ENCODE data around the gene HEY2.

The HEY2 gene

GRCh38 chr6:125746731-125747588 lies 2.5 kb upstream of the HEY2 start:
- H3K4me3 ChIP-seq (ENCODE audit: control insufficient read depth, low read depth, low read length) = peak overlapping the region; percentile 42
- no peak for TF ChIP-seq CTCF (conservative IDR thresholded peaks at IDR 0.05; ENCODE audit: control insufficient read depth, insufficient read depth, low read depth, low read length)
- DNase-seq (ENCODE audit: low read depth) = peak; percentile 35

- DNase-seq (ENCODE audit: low read depth) = no peak
- peak overlapping the region; percentile 48 for H3K4me3 ChIP-seq (ENCODE audit: control insufficient read depth, low read depth, low read length)
- TF ChIP-seq CTCF (conservative IDR thresholded peaks at IDR 0.05; ENCODE audit: control insufficient read depth, insufficient read depth, low read depth, low read length) = no peak
Observed at GRCh38 chr6:125747589-125748405, 1.6 kb upstream of the HEY2 start.

GRCh38 chr6:125748406-125749172 lies 843 bp upstream of the HEY2 start:
- DNase-seq (ENCODE audit: low read depth) = peak; percentile 20
- H3K4me3 ChIP-seq (ENCODE audit: control insufficient read depth, low read depth, low read length) = peak overlapping the region; percentile 48
- TF ChIP-seq CTCF (conservative IDR thresholded peaks at IDR 0.05; ENCODE audit: control insufficient read depth, insufficient read depth, low read depth, low read length) = peak; percentile 9

- H3K4me3 ChIP-seq (ENCODE audit: control insufficient read depth, low read depth, low read length) = peak overlapping the region; percentile 51
- DNase-seq (ENCODE audit: low read depth) = no peak
- no peak for TF ChIP-seq CTCF (conservative IDR thresholded peaks at IDR 0.05; ENCODE audit: control insufficient read depth, insufficient read depth, low read depth, low read length)
Observed at GRCh38 chr6:125749865-125750691, 646 bp downstream of the HEY2 start.

GRCh38 chr6:125750692-125751333 lies 1.4 kb downstream of the HEY2 start:
- no peak for DNase-seq (ENCODE audit: low read depth)
- H3K4me3 ChIP-seq (ENCODE audit: control insufficient read depth, low read depth, low read length) = no peak overlapping the region
- no peak for TF ChIP-seq CTCF (conservative IDR thresholded peaks at IDR 0.05; ENCODE audit: control insufficient read depth, insufficient read depth, low read depth, low read length)

Measured in fibroblast of mammary gland (primary cell).